HS-27A (cell line): ENCODE data around the gene EMILIN2.
A peak's percentile ranks its signal among the peaks of the same experiment; 100 is the strongest.

ENCODE experiments used
- DNase-seq: peaks from one replicate; pipeline ENCODE4 v3.0.0-alpha.2; 2012; ENCODE audit warnings: low read depth, missing footprints

EMILIN2 gene

DNA sequence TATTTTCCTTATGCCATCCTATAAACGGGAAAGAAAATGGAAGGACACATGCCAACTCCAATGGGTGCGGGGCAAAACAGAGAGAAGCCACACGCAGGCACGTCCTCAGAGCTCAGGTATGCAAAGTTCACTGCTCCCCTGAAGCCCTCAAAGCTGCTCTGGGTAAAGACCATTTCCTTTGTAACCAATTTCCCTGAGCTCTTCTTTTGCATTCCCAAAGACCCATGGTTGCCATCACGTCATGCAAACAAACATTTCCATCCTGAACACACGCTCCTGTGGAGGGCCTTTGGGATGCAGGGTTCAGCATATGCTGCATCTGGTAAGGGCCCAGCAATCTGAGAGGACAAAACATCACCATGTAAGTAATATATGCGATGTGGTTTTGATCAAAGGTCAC lies 69.4 kb downstream of the EMILIN2 start:
- no peak for DNase-seq

GRCh38 chr18:2917259-2918047 lies 70.6 kb downstream of the EMILIN2 start:
- DNase-seq, result no peak

DNA sequence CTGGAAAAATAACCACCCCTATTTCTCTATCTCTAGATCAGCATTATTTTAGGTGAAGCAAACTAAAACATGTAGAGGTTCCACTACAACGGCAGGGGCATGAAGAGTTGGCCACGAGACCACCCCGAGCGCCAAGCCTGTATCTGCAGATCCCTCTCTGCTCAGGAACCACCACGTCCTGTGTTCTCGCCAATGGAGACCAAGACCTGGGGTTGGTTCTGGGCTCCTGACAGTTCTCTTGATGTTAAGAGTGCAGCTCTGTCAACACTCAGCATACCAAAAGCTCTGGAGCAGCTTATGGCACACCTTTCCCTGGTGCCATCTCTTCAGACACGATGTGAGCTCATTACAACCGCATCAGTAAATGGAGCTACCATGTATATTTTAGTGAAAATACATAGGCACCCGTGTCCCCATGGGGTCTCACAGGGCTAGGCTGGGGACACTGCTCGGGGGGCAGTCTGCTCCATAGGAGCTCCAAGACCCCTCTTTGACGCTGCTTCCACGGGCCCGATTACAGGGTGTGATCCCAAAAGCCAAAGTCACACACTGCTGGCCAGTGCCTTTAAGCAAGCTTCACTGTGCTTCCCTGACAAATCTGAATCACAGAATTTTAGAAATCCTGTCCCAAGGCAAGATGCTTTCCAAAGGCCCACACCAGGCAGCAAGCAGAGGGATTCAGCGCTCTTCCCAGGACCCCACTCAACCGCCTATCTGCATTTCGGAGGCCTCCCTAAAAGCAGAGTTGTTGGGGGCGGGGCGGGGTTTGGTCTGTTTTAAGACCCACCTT lies 72.2 kb downstream of the EMILIN2 start:
- no peak for DNase-seq

DNA sequence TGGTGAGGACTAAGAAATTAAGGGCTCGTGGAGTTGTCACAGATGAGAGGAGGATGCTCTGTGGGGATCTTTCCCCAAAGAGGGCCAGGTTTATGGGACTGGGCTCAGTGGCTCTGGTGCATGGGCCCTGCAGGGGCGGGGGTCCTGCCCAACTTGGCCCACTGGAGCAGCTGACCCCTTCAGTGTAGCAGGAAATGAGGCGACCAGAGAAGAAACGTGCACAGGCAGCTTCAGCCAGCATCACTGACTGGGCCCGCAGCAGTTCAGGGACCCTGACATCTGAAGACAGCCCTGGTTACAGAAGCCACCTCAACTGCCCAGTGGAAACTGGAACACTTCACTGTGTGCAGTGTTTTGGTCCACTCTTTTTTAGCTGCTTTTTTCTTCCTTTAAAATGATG lies 72.8 kb downstream of the EMILIN2 start:
- no peak for DNase-seq

- no peak for DNase-seq
Observed at GRCh38 chr18:2920027-2920426, 73.2 kb downstream of the EMILIN2 start.

DNA sequence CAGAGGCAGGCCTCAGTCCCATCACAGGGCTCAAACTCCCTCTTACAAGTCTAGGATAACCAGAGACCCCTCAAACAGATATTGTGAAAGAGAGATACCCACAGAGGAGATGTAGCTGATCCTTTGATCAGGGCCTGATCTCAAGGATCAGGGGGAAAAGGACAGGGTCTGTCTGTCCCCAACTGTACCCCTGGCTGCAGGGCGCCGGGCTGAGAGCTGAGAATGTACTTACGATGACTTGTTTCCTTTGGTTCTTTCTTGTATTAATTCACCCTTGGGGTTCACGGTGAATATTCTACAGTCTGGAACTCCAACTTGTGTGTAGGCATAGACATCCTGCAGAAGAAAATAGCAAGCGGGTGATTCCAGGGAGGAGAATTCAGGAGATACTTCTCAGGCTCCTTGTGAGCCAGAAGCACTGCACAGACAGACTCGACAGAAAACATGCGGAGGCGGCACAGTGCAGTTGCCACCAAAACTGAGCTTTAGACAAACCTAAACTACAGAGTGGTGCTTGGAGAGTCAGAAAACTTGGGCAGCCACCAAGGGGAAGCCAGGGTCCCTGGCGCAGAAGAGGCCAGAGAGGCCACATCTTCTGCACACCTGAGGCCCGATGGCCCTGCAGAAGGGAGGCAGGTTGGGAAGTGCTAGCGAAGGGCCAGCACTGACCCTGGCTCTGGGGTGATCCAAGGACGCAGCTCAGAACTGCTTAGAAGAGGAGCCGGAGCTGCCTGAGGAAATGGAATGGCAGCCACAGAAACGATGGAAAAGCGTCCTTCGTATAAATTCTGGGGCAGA lies 73.9 kb downstream of the EMILIN2 start:
- no peak for DNase-seq

DNA sequence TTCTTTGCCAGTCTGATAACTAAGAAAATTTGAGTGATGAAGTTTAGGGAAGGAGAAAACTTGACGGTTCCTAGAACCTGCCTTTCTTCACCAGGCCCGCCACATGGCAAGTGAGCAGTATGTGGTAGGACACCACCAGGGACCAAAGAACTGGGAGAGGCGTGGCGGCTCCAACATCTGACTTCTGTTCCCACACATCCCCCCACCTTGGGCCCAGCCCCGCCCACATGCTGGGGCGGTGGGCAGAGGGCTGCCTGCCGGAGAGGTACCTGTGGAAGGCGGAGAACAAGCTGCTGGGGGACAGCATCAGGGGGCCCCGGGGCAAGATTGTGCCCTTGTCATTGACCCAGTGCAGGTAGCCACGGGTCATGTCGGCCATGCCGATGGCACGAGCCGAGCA lies 75.0 kb downstream of the EMILIN2 start:
- DNase-seq, result no peak

DNA sequence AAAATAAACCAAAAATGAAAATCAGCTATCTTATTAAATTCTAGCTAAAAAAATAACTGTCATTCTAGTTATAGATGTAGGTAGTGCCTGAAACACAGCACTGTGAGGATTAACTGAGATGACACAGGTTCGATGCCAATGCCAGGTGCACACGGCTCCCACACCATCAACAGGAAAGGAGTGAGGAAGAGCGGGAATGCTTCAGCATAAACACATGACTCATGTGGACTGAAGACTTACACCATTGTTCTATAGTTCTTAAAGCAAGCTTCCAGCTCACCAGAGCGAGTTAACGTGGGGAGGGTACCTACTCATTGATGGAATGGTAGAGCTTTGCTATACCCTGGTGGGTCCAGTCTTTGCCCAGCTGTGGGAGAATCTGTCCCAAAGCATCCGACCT lies 76.7 kb downstream of the EMILIN2 start:
- DNase-seq, result no peak

GRCh38 chr18:2924920-2925319 lies 78.1 kb downstream of the EMILIN2 start:
- DNase-seq, result no peak

GRCh38 chr18:2926528-2926927 lies 79.7 kb downstream of the EMILIN2 start:
- no peak for DNase-seq

- no peak for DNase-seq
Observed at GRCh38 chr18:2927745-2928144, 80.9 kb downstream of the EMILIN2 start.

DNA sequence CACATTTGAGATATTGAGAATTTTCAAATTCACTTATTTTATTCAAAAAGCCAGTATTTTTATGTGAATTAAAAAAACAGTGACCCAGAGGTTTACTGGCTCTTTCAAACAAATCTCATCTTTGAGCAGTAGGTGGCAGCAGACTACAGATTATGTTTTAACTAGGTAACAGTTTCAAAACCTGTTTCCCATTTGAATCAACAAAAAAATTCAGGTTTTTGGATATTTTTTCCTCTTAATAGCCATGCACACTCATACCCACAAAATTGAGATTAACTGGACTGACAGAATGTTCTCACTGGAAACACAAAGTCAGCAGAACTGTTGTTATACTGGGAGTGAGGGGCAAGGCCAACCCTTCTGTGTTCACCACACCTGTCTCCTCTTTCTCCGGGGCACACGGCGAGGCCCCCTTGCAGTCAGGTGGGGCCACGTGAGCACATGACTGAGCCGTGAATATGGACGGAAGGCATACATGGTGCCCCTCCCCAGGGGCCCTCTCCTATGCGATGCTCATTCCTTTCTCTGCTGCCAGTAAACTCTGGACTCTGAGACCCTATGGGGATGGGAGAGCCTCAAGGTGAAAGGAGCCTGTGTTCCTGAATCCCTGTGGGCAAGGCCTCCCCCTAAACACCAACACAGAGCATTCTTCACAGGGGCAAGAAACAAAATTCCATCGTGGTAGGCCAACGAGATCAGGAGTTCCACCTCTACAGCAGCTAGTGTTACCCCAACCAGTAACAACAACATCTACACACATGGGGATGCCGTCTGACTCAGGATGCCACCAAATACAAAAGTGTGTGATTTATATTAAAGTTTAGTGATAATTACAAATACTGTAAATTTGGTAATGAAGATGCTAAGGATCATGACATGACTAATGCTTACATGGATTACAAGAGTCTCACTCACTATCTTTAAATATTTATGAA lies 85.7 kb downstream of the EMILIN2 start:
- DNase-seq, result peak; percentile 49

DNA sequence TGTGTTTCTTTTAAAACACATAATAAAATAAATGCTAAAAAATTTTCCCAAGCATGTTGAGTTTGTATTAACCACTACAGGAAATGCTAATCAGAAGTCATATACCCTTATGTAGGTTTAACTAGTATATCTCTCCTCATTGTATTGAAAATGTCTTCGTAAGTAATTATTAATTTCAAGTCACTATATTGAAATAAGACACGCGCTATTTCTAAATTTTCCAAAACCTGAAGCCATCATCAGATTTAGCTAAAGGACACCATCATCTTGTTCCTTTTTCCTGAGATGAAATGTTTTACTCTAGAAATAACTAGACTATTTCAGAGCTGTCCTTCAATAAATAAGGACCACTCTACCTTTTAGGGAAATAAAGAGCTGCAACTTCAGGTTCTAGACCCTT lies 87.2 kb downstream of the EMILIN2 start:
- DNase-seq, result no peak

DNA sequence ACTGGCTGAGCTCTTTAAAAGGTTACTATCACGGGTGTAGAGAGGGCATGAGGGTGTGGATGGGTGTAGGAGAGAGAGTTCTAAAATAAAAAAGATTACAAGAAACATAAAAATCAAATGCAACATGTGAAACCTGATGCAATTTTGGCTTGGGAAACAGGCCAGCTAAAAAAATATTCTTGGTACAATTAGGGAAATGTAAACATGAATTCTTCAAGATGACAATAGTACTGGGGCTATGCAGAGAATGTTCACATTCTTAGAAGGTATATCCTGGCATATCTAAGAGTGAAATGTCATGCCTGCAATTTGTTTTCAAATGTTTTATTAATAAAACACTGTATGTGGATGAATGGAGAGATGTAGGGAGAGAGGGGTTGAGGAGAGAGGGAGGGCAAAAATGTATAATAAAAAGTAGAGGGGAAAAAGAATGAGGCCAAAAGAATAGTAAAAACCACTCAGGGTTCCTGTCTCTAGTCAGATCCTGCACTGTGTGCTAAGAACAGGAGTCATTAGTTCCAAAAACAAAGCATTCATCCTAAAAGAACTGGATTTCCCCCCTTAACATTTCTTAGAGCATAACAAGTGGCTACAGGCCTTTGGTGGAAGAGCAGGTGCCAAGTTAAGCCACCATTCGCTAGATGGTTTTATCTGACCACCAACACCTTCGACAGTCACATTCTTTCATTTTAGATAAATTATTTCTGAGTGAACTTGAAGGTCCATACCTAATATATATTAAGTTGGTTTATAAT lies 88.8 kb downstream of the EMILIN2 start:
- peak; percentile 14 for DNase-seq

DNA sequence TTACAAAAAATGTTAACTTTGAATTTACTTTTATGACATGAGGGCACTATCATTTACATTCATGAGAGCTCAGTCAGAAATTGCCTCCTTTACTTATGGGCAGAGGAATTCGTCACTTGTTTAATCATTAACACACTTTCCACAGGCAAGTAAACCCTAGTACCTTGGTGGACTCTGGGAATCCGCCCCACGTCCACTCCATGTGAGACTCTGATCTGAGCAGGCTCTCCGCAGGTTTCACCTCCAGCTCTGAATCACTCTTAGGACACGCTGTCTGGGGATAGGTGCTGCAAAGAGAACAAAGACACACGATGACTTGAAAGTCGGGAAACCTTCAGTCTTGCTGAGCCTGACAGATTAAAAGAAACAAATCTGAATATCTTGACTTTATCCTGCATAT lies 92.5 kb downstream of the EMILIN2 start:
- DNase-seq, result no peak

- no peak for DNase-seq
Observed at GRCh38 chr18:2948038-2948437, 101.2 kb downstream of the EMILIN2 start.

DNA sequence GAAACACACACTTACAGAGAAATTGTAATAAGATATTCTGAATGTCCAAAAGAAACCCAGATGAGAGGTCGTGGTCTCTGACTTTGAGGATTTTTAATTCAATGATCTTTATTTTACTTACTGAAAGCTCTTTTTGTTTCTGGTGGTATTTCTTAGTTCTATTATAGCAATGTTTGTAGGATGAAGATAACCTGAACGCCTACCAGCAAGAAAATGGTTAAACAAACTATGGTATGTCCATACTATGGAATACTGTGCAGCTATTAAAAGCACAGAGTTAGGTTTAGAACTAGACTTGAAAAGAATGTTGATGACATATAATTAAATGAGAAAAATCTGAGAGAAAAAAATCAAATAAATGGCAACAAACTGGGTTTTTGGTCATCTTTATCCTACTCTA lies 105.8 kb downstream of the EMILIN2 start:
- no peak for DNase-seq

DNA sequence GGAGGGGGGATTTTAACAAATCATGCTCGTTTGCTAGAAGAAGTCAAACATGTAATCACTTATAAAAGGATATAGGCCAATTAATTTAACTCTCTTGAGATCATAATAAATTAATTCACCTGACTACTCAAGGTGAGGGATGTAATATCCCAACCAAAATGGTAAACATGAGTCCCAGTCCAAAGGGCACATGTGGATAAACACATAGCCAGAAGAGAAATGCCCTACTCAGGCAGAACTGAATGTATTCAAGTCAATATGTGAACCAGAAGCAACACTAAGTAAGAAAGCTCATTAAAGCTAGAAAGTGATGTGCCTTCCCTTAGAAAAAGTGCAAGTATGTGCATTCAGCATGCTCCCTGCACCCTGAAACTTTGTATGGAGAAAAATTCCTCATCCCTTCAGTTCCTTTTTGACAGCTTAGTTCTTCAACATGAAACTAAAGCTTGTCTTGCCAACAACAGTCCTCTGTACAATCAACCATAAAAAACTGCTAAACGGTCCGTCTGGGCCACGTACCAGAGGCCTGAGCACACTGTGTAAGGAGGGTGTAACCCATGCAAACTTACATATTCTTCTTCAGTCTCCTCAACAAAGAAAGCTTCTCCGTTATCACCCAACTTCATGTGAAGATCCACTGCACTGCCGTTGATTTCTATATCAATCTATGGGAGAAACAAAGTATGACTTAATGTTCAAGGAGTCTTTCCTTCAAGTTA lies 107.3 kb downstream of the EMILIN2 start:
- no peak for DNase-seq

GRCh38 chr18:2954869-2955645 lies 108.3 kb downstream of the EMILIN2 start:
- DNase-seq, result no peak
